H1 (cell line): Measurements from ENCODE around the gene KIN.

Experiments used
- EP300 ChIP-seq, 2 experiments: IDR thresholded peaks; 1 replicate in 1 of 2; 2 replicates in 1 of 2; pipeline ENCODE4 v1.6.1; 2011 to 2012; ENCODE audit warnings: low read depth in 2 of 2, low read length in 2 of 2, mild to moderate bottlenecking in 2 of 2, borderline replicate concordance in 1 of 2, inconsistent platforms in 1 of 2, moderate library complexity in 1 of 2
- EZH2 ChIP-seq: fragments of 200-600 bp; sonication (generic); IDR thresholded peaks from 2 replicates; pipeline ENCODE4 v1.7.1; 2012; ENCODE audit warnings: low read depth, mild to moderate bottlenecking, moderate library complexity, low read length, inconsistent platforms; ENCODE audit not compliant: severe bottlenecking
- FOSL1 ChIP-seq: IDR thresholded peaks from 2 replicates; pipeline ENCODE4 v1.6.1; 2011; ENCODE audit warnings: mild to moderate bottlenecking, low read depth, low read length, moderate library complexity; ENCODE audit not compliant: insufficient read depth
- POLR2A ChIP-seq, 2 experiments: IDR thresholded peaks; 1 replicate in 1 of 2; 2 replicates in 1 of 2; pipeline ENCODE4 v1.6.1; 2011; ENCODE audit warnings: low read depth in 2 of 2, low read length in 2 of 2, mild to moderate bottlenecking in 2 of 2; ENCODE audit errors: control extremely low read depth in 1 of 2
- RAD21 ChIP-seq, 2 experiments: IDR thresholded peaks in 1 of 2; conservative IDR thresholded peaks in 1 of 2; 2 replicates each; pipeline ENCODE4 v1.6.1; 2011; ENCODE audit warnings: low read depth in 2 of 2, low read length in 2 of 2, improper control_type of control experiment in 1 of 2, inconsistent platforms in 1 of 2, mild to moderate bottlenecking in 1 of 2, moderate library complexity in 1 of 2
- SP2 ChIP-seq: IDR thresholded peaks from 2 replicates; pipeline ENCODE4 v1.6.1; 2012; ENCODE audit warnings: mild to moderate bottlenecking, low read length, inconsistent platforms
- ZNF274 ChIP-seq: IDR thresholded peaks from 2 replicates; pipeline ENCODE4 v1.7.0; 2012; ENCODE audit warnings: low read length, borderline replicate concordance; ENCODE audit errors: extremely low read depth
- TF ChIP-seq, protein P1 (sequence below), 3 experiments: IDR thresholded peaks; 1 replicate in 2 of 3; 2 replicates in 1 of 3; pipeline versions ENCODE4 v1.5.1 to v1.6.1; 2011; ENCODE audit warnings: low read length in 3 of 3, mild to moderate bottlenecking in 3 of 3, inconsistent platforms in 2 of 3, low read depth in 1 of 3, moderate library complexity in 1 of 3; ENCODE audit not compliant: insufficient read depth in 1 of 3; ENCODE audit errors: control extremely low read depth in 1 of 3

DNA sequence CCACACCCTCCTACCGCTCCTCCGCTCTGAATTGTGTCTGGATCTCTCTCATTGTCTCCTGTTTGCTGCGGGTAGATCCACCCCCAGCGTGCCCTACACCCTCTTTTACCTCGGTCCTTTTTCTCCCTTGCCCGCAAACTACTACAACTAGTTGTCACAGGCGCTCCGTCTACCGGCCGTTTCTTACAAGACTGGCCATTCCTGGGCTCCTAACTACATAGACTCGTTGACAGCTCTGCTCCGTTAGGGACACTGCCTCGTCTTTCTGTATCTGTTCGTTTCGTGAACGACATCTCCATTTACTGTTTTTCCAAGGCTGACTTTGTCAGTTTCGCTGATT is 31.3 kb upstream of the KIN start:
- TF ChIP-seq POLR2A (IDR thresholded peaks at IDR 0.05; ENCODE audit: control extremely low read depth in 1 of 2, low read depth in 2 of 2, low read length in 2 of 2) (no peak), EP300 (IDR thresholded peaks at IDR 0.05; ENCODE audit: borderline replicate concordance in 1 of 2, low read depth in 2 of 2, low read length in 2 of 2) (no peak), ZNF274 (no peak), SP2 (no peak), FOSL1 (no peak), RAD21 (IDR thresholded peaks at IDR 0.05 in 1 of 2, conservative IDR thresholded peaks at IDR 0.05 in 1 of 2; ENCODE audit: low read depth in 2 of 2, low read length in 2 of 2) (no peak; a peak in 1 of 4 replicates), EZH2 (no peak)
- TF ChIP-seq, protein P1, sequence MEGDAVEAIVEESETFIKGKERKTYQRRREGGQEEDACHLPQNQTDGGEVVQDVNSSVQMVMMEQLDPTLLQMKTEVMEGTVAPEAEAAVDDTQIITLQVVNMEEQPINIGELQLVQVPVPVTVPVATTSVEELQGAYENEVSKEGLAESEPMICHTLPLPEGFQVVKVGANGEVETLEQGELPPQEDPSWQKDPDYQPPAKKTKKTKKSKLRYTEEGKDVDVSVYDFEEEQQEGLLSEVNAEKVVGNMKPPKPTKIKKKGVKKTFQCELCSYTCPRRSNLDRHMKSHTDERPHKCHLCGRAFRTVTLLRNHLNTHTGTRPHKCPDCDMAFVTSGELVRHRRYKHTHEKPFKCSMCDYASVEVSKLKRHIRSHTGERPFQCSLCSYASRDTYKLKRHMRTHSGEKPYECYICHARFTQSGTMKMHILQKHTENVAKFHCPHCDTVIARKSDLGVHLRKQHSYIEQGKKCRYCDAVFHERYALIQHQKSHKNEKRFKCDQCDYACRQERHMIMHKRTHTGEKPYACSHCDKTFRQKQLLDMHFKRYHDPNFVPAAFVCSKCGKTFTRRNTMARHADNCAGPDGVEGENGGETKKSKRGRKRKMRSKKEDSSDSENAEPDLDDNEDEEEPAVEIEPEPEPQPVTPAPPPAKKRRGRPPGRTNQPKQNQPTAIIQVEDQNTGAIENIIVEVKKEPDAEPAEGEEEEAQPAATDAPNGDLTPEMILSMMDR (IDR thresholded peaks at IDR 0.05; ENCODE audit: control extremely low read depth in 1 of 3, insufficient read depth in 1 of 3, low read depth in 1 of 3, low read length in 3 of 3), result peak; percentile 1 to 20 (median 2); a peak in 2 of 4 replicates
